ENCODE data around the gene ERGIC1.

GRCh38 chr5:172919525-172920446 is 85.7 kb downstream of the ERGIC1 start:
- TF ChIP-seq CTCF (IDR thresholded peaks at IDR 0.05): no peak
- no peak for TF ChIP-seq POLR2A (IDR thresholded peaks at IDR 0.05)

Data from adrenal gland (tissue), 5 donors.